ENCODE data around the gene GXYLT1.

GRCh38 chr12:42145552-42146215 is 1.0 kb upstream of the GXYLT1 start:
- TF ChIP-seq POLR2A (IDR thresholded peaks at IDR 0.05) (no peak), CTCF (IDR thresholded peaks at IDR 0.05) (no peak)
